AG08395 (cell line): ENCODE results near the gene CEP68.
"Not testable (repeated sequence)": the region's sequence is repeated elsewhere in the genome, so short reads cannot be mapped to it uniquely, and the experiment has no call there.

Source experiments
- DNase-seq: peaks from one replicate; pipeline ENCODE4 v3.0.0; 2012; ENCODE audit warnings: mixed read lengths, low spot score

CEP68 gene

GRCh38 chr2:65081232-65081685 is 25.0 kb downstream of the CEP68 start:
- DNase-seq = no peak

- DNase-seq = no peak
Measured at GRCh38 chr2:65085148-65085547, 28.9 kb downstream of the CEP68 start.

GRCh38 chr2:65092791-65093190 is 36.6 kb downstream of the CEP68 start:
- no peak for DNase-seq

GRCh38 chr2:65093211-65093610 is 37.0 kb downstream of the CEP68 start:
- DNase-seq = no peak

GRCh38 chr2:65096948-65097347 is 40.7 kb downstream of the CEP68 start:
- peak; percentile 24 for DNase-seq

GRCh38 chr2:65097844-65098243 is 41.6 kb downstream of the CEP68 start:
- DNase-seq = no peak

- no peak for DNase-seq
Measured at GRCh38 chr2:65098741-65099140, 42.5 kb downstream of the CEP68 start.

GRCh38 chr2:65101071-65101470 is 44.9 kb downstream of the CEP68 start:
- DNase-seq = no peak

- DNase-seq = peak; percentile 17
Measured at GRCh38 chr2:65103013-65103715, 46.9 kb downstream of the CEP68 start.

GRCh38 chr2:65107530-65107929 is 51.3 kb downstream of the CEP68 start:
- DNase-seq = no peak

GRCh38 chr2:65108780-65109179 is 52.6 kb downstream of the CEP68 start:
- no peak for DNase-seq

- no peak for DNase-seq
Measured at GRCh38 chr2:65112633-65113032, 56.4 kb downstream of the CEP68 start.

GRCh38 chr2:65113229-65113628 is 57.0 kb downstream of the CEP68 start:
- no peak for DNase-seq

- no peak for DNase-seq
Measured at GRCh38 chr2:65113816-65114215, 57.6 kb downstream of the CEP68 start.

GRCh38 chr2:65114921-65115320 is 58.7 kb downstream of the CEP68 start:
- DNase-seq = no peak

- no peak for DNase-seq
Measured at GRCh38 chr2:65116645-65117044, 60.4 kb downstream of the CEP68 start.

GRCh38 chr2:65120990-65121693 is 64.9 kb downstream of the CEP68 start:
- DNase-seq = no peak

GRCh38 chr2:65122313-65122712 is 66.1 kb downstream of the CEP68 start:
- DNase-seq = no peak

- not testable (repeated sequence) for DNase-seq
Measured at GRCh38 chr2:65125457-65125856, 69.2 kb downstream of the CEP68 start.

- DNase-seq = peak; percentile 9
Measured at GRCh38 chr2:65128297-65129190, 72.3 kb downstream of the CEP68 start.

GRCh38 chr2:65129286-65129825 is 73.1 kb downstream of the CEP68 start:
- peak; percentile 20 for DNase-seq
